Bone marrow (tissue), 2 donors: ENCODE measurements around the gene MGLL.

Source experiments
- DNase-seq, 2 donors: peaks; one replicate each; lab custom pipeline; 2025; lab: John Stamatoyannopoulos, UW

MGLL gene

GRCh38 chr3:127723011-127723567 lies 99.2 kb downstream of the MGLL start:
- DNase-seq = no peak

GRCh38 chr3:127722091-127722784 lies 100.1 kb downstream of the MGLL start:
- DNase-seq = no peak

GRCh38 chr3:127720985-127721935 lies 101.1 kb downstream of the MGLL start:
- no peak for DNase-seq

GRCh38 chr3:127720161-127720823 lies 102.0 kb downstream of the MGLL start:
- DNase-seq = no peak

- no peak for DNase-seq
Measured at GRCh38 chr3:127719369-127719768, 102.9 kb downstream of the MGLL start.

GRCh38 chr3:127718916-127719290 lies 103.4 kb downstream of the MGLL start:
- DNase-seq = no peak

GRCh38 chr3:127718245-127718915 lies 103.9 kb downstream of the MGLL start:
- no peak for DNase-seq

- no peak for DNase-seq
Measured at GRCh38 chr3:127717357-127718244, 104.7 kb downstream of the MGLL start.

- DNase-seq = no peak
Measured at GRCh38 chr3:127716384-127716783, 105.9 kb downstream of the MGLL start.

GRCh38 chr3:127715532-127715931 lies 106.8 kb downstream of the MGLL start:
- no peak for DNase-seq

GRCh38 chr3:127714866-127715265 lies 107.4 kb downstream of the MGLL start:
- DNase-seq = no peak

GRCh38 chr3:127714125-127714571 lies 108.2 kb downstream of the MGLL start:
- DNase-seq = no peak

GRCh38 chr3:127712881-127713771 lies 109.2 kb downstream of the MGLL start:
- DNase-seq = no peak

GRCh38 chr3:127712461-127712860 lies 109.9 kb downstream of the MGLL start:
- DNase-seq = no peak

- no peak for DNase-seq
Measured at GRCh38 chr3:127711896-127712295, 110.4 kb downstream of the MGLL start.

- no peak for DNase-seq
Measured at GRCh38 chr3:127711021-127711695, 111.2 kb downstream of the MGLL start.

GRCh38 chr3:127710155-127710941 lies 112.0 kb downstream of the MGLL start:
- no peak for DNase-seq
